ENCODE data around the gene CDC42EP4.

CDC42EP4 gene

DNA sequence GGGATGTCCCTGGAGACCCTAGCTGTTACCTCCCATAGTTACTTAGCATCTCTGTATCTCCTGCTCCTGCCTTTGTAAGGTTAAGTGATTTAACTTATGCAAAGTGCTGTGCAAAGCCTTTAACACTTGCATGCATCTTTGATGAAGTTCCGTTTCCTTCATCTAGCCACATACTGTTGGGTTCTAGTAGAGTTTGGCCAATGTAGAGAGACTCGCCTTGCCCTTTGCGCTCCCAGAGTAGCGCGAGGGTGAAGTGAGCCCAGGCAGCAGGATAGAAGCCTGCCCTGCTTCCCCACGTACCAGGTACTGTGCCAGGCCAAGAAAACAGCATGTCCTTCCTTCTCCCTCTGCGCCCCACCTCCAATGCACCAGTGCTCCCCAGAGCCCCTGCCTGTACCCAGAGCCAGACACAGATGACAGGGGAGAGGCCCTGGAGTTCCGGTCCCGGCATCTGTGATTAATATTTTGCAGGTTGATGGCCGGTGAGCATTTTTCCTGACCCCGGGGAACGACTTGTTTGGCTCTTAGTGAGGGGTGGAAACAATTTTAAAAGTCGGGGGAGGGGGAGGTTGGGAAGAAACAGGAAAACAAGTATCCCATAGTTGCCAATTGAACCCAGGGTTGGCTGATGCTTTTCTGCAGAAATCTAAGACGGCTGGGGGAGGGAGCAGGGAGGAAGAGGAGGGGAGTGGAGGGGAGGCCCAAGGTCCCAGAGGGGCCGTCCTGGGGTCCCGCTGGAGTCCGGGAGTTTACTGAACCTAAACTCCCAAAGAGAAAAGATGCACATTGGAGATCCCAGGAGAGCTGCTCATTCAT lies 13.1 kb upstream of the CDC42EP4 start:
- no peaks in the 10 kb centered on the region for H3K27me3 ChIP-seq (ENCODE audit: control insufficient read depth, insufficient read depth, low read length)
- H3K9ac ChIP-seq: no peak overlapping the region
- H3K4me1 ChIP-seq: peaks cover 2% of the 10 kb centered on the region
- H3K4me3 ChIP-seq (ENCODE audit: low read depth, low read length): no peak overlapping the region
- TF ChIP-seq, protein P1, sequence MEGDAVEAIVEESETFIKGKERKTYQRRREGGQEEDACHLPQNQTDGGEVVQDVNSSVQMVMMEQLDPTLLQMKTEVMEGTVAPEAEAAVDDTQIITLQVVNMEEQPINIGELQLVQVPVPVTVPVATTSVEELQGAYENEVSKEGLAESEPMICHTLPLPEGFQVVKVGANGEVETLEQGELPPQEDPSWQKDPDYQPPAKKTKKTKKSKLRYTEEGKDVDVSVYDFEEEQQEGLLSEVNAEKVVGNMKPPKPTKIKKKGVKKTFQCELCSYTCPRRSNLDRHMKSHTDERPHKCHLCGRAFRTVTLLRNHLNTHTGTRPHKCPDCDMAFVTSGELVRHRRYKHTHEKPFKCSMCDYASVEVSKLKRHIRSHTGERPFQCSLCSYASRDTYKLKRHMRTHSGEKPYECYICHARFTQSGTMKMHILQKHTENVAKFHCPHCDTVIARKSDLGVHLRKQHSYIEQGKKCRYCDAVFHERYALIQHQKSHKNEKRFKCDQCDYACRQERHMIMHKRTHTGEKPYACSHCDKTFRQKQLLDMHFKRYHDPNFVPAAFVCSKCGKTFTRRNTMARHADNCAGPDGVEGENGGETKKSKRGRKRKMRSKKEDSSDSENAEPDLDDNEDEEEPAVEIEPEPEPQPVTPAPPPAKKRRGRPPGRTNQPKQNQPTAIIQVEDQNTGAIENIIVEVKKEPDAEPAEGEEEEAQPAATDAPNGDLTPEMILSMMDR (IDR thresholded peaks at IDR 0.05): no peak
- no peaks in the 10 kb centered on the region for H3K36me3 ChIP-seq (ENCODE audit: control insufficient read depth, insufficient read depth, low read length)
- no peaks in the 10 kb centered on the region for H3K9me3 ChIP-seq (ENCODE audit: control insufficient read depth, low read length)
- no peak overlapping the region for H2AFZ ChIP-seq
- no peaks in the 10 kb centered on the region for H3K79me2 ChIP-seq
- no peak overlapping the region for H3K4me2 ChIP-seq (ENCODE audit: low read length)
- no peak overlapping the region for H3K27ac ChIP-seq

DNA sequence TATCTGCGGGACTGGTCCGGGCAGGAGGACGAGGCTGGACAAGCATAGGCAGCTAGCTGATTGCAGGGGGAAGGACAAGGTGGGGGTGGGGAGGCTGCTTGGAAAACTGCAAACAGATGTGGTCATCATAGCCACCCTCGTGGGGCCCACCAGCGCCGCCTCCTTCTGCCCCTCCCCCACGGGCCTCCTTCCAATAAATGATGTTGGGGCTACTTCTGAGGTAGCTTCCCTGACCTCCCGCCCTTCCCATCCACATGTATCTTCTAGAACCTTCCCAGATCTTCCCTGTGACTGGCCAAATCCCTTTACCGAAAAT lies 12.3 kb upstream of the CDC42EP4 start:
- TF ChIP-seq, protein P1 (IDR thresholded peaks at IDR 0.05): no peak
- H3K27ac ChIP-seq: no peak overlapping the region
- no peaks in the 10 kb centered on the region for H3K79me2 ChIP-seq
- H2AFZ ChIP-seq: no peak overlapping the region
- no peak overlapping the region for H3K4me3 ChIP-seq (ENCODE audit: low read depth, low read length)
- no peaks in the 10 kb centered on the region for H3K36me3 ChIP-seq (ENCODE audit: control insufficient read depth, insufficient read depth, low read length)
- no peaks in the 10 kb centered on the region for H3K9me3 ChIP-seq (ENCODE audit: control insufficient read depth, low read length)
- H3K4me1 ChIP-seq: peaks cover 2% of the 10 kb centered on the region
- H3K9ac ChIP-seq: no peak overlapping the region
- H3K27me3 ChIP-seq (ENCODE audit: control insufficient read depth, insufficient read depth, low read length): no peaks in the 10 kb centered on the region
- no peak overlapping the region for H3K4me2 ChIP-seq (ENCODE audit: low read length)

DNA sequence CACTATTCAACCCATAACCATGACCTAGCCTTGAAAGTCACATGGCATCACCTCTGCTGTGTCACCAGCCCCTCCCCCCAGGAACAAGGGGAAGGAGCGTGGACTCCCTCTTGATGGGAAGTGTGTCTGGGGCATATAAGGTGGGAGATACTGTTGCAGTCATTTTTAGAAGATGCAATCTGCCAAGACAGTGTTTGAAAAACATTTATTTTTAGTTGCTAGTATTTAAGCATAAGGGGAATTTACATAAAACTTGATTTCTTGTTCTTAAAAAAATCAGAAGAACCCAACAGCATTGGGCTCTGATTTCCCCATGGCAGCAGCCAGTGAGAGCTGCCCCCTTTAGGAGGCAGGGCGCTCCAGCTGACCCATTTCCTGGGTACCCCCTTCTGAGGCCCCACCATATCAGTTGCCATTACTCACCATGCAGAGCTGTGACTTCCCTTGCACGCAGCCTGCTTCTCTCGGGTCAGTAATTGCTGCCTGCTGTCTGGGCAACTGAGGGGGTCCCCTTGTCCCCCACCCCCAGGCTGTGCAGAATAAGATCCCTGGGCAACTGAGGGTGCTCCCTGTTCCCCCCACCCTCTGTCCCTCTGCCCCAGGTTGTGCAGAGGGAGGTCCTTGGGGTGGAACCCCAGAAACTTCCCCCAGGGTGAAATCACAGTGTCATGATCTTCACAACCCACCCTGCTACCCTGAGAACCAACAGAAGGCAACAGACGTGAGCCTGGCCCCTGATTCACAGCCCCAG lies 11.8 kb upstream of the CDC42EP4 start:
- no peak overlapping the region for H3K27ac ChIP-seq
- no peak overlapping the region for H3K9ac ChIP-seq
- no peaks in the 10 kb centered on the region for H3K79me2 ChIP-seq
- TF ChIP-seq, protein P1 (IDR thresholded peaks at IDR 0.05): no peak
- H2AFZ ChIP-seq: no peak overlapping the region
- H3K27me3 ChIP-seq (ENCODE audit: control insufficient read depth, insufficient read depth, low read length): no peaks in the 10 kb centered on the region
- H3K36me3 ChIP-seq (ENCODE audit: control insufficient read depth, insufficient read depth, low read length): no peaks in the 10 kb centered on the region
- H3K9me3 ChIP-seq (ENCODE audit: control insufficient read depth, low read length): no peaks in the 10 kb centered on the region
- no peak overlapping the region for H3K4me3 ChIP-seq (ENCODE audit: low read depth, low read length)
- peaks cover 2% of the 10 kb centered on the region for H3K4me1 ChIP-seq
- H3K4me2 ChIP-seq (ENCODE audit: low read length): no peak overlapping the region

DNA sequence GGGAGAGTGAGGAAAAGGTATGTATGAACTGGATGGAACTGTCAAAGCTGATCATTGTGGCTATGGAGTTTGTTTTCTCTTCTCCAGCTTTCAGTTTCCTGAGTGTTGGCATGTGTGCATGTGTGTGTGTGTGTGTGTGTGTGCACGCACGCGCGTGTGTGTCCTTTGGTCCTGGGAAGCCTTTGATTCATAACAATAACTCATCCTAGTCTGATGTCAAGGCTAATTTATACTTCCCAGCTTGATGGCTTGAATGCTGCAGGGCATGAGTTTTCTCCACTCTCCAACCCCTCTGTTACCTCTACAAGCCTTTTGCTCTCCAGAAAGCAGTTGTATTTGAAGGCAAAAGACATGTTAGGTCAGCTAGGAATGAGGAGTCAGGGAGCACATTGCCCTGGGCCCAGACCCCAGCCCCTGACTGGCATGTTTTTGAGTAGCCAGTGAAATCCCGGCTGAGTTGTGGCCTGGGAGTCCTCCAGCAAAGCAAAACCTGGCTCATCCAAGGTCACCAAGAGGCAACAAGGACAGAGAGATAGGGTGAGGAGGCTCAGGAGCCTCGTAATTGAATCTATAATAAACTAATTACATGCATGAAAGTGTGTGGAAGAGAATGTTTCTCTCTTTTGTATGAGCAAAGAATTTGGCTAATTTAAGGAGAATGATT lies 8.9 kb upstream of the CDC42EP4 start:
- Histone ChIP-seq H3K36me3 (ENCODE audit: control insufficient read depth, insufficient read depth, low read length) (no peaks in the 10 kb centered on the region), H3K4me1 (peaks cover 2% of the 10 kb centered on the region), H3K4me3 (ENCODE audit: low read depth, low read length) (no peak overlapping the region), H3K79me2 (no peaks in the 10 kb centered on the region), H3K27me3 (ENCODE audit: control insufficient read depth, insufficient read depth, low read length) (no peaks in the 10 kb centered on the region), H3K9me3 (ENCODE audit: control insufficient read depth, low read length) (no peaks in the 10 kb centered on the region), H2AFZ (no peak overlapping the region), H3K27ac (no peak overlapping the region), H3K9ac (no peak overlapping the region), H3K4me2 (ENCODE audit: low read length) (no peak overlapping the region)
- TF ChIP-seq, protein P1 (IDR thresholded peaks at IDR 0.05): no peak
